ENCODE measurements around the gene SND1. TPM values are rescaled to one million over a fixed set of nuclear protein-coding genes. Genes with fewer than 3 reads are reported as not detected.

Gene SND1
- total and polyA plus RNA-seq, 2 donors (not counting 3 experiments of a cell fraction or from before 2014, with no cell fraction given), result 116 to 249 TPM

DNA sequence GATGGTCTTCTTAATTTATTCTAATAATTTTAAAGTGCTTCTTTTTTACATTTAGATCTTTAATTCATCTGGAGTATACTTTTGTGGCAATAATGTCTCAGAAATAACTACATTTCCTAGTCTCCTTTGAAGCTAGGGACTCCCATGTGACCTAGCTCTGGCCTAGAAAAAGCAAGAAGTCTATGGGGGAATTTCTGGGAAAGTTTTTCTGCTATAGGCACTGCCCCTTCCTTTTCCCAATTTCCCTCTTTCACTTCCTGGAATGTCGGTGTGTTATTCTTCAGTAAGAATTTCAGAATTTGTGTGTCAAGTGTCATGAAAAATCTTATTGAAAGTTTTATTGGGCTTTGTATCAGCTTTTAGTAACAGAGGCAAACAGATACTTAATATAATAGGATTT, 473.8 kb downstream of the SND1 start:
- Histone ChIP-seq H3K9me1 (replicated peaks; ENCODE audit: control insufficient read depth, extremely low read depth, insufficient read depth, low read length) (no peaks in the 10 kb centered on the region), H3K36me3 (ENCODE audit: control insufficient read depth in 2 of 2, extremely low read depth in 1 of 2, insufficient read depth in 2 of 2, low read length in 2 of 2) (no peaks in the 10 kb centered on the region), H3K79me2 (ENCODE audit: control insufficient read depth, insufficient read depth, low read length) (no peaks in the 10 kb centered on the region), H4K20me1 (replicated peaks; ENCODE audit: control insufficient read depth, extremely low read depth, insufficient read depth, low read length) (no peaks in the 10 kb centered on the region), H3K27ac (ENCODE audit: insufficient read depth, low read depth, low read length) (no peak overlapping the region), H2AFZ (ENCODE audit: low read depth, low read length) (no peak overlapping the region), H3K9ac (replicated peaks; ENCODE audit: extremely low read depth, insufficient read depth, low read length) (no peak overlapping the region), H3K27me3 (ENCODE audit: control insufficient read depth in 2 of 2, insufficient read depth in 2 of 2, low read length in 2 of 2) (peaks cover 14 to 17% of the 10 kb centered on the region in 2 experiments), H3K4me3 (replicated peaks in 1 of 3; ENCODE audit: insufficient read depth in 1 of 3, low read depth in 1 of 3, low read length in 3 of 3) (no peak overlapping the region), H3K4me2 (ENCODE audit: insufficient read depth, low read length) (no peak overlapping the region), H3K4me1 (ENCODE audit: control insufficient read depth, extremely low read depth, insufficient read depth, low read length) (peaks cover 1% of the 10 kb centered on the region), H3K9me3 (replicated peaks; ENCODE audit: control insufficient read depth, insufficient read depth, low read length) (no peaks in the 10 kb centered on the region)
- dilution Hi-C loops (cut with MboI; ENCODE audit: extremely low pct_ligation_motif_present, low sequenced_read_pairs), result no loop called here
- ChIA-PET POLR2A (no interaction called here), CTCF (interaction anchor here (1.1 to 1.3 kb wide), 5 partner anchors 10 to 262 kb away, joined by 3 to 4 read pairs (median 4); no protein-coding TSS in a partner anchor)
- TF ChIP-seq, protein P1, sequence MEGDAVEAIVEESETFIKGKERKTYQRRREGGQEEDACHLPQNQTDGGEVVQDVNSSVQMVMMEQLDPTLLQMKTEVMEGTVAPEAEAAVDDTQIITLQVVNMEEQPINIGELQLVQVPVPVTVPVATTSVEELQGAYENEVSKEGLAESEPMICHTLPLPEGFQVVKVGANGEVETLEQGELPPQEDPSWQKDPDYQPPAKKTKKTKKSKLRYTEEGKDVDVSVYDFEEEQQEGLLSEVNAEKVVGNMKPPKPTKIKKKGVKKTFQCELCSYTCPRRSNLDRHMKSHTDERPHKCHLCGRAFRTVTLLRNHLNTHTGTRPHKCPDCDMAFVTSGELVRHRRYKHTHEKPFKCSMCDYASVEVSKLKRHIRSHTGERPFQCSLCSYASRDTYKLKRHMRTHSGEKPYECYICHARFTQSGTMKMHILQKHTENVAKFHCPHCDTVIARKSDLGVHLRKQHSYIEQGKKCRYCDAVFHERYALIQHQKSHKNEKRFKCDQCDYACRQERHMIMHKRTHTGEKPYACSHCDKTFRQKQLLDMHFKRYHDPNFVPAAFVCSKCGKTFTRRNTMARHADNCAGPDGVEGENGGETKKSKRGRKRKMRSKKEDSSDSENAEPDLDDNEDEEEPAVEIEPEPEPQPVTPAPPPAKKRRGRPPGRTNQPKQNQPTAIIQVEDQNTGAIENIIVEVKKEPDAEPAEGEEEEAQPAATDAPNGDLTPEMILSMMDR (IDR thresholded peaks at IDR 0.05; ENCODE audit: extremely low read depth in 1 of 2, insufficient read depth in 1 of 2, low read depth in 1 of 2, low read length in 2 of 2), result no peak
- no peak for TF ChIP-seq POLR2AphosphoS5 (IDR thresholded peaks at IDR 0.05; ENCODE audit: insufficient read depth, low read depth, low read length)
- TF ChIP-seq EZH2 (IDR thresholded peaks at IDR 0.05; ENCODE audit: borderline replicate concordance, low read depth, low read length, severe bottlenecking), result no peak
- no peak for TF ChIP-seq FOS (IDR thresholded peaks at IDR 0.05; ENCODE audit: borderline replicate concordance, insufficient read depth, low read length)
- BruUV-seq (replicated peaks), result no TSS peak
- intact Hi-C loops (cut with micrococcal nuclease), result no loop called here
- DNase-seq (ENCODE audit: low read depth, low spot score) (no peak), FAIRE-seq (no peak)

DNA sequence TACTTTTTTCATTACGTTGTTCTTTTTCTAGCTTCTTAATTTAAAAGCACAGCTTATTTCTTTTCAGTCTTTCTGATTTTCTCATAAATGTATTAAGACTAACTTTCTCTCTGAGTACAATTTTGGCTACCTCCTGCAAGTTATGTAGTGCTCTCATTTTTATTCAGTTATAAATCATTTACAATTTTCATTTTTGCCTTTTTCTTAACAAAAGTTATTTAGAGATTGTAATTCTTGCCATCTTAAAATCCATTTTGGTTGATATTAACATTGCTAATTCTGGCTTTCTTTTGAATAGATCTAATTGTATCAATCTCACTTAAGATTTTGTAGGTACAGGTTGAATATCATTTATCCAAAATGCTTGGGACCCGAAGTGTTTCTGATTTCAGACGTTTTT, 476.4 kb downstream of the SND1 start:
- peaks cover 12 to 17% of the 10 kb centered on the region in 2 experiments for H3K27me3 ChIP-seq (ENCODE audit: control insufficient read depth in 2 of 2, insufficient read depth in 2 of 2, low read length in 2 of 2)
- H3K9me3 ChIP-seq (replicated peaks; ENCODE audit: control insufficient read depth, insufficient read depth, low read length), result no peaks in the 10 kb centered on the region
- FAIRE-seq (no peak), DNase-seq (ENCODE audit: low read depth, low spot score) (no peak)
- peaks cover 22% of the 10 kb centered on the region for H3K4me1 ChIP-seq (ENCODE audit: control insufficient read depth, extremely low read depth, insufficient read depth, low read length)
- H4K20me1 ChIP-seq (replicated peaks; ENCODE audit: control insufficient read depth, extremely low read depth, insufficient read depth, low read length), result no peaks in the 10 kb centered on the region
- ChIA-PET CTCF (interaction anchor here (1.6 kb wide), 2 partner anchors 7 to 81 kb away, joined by 9 read pairs; no protein-coding TSS in a partner anchor), POLR2A (interaction anchor here (0.6 kb wide), 1 partner anchor 9 kb away, joined by 4 read pairs; no protein-coding TSS in a partner anchor)
- no peak overlapping the region for H3K9ac ChIP-seq (replicated peaks; ENCODE audit: extremely low read depth, insufficient read depth, low read length)
- H3K36me3 ChIP-seq (ENCODE audit: control insufficient read depth in 2 of 2, extremely low read depth in 1 of 2, insufficient read depth in 2 of 2, low read length in 2 of 2), result no peaks in the 10 kb centered on the region
- no peak overlapping the region for H3K27ac ChIP-seq (ENCODE audit: insufficient read depth, low read depth, low read length)
- BruUV-seq (replicated peaks), result no TSS peak
- intact Hi-C loops (cut with micrococcal nuclease), result no loop called here
- no peaks in the 10 kb centered on the region for H3K9me1 ChIP-seq (replicated peaks; ENCODE audit: control insufficient read depth, extremely low read depth, insufficient read depth, low read length)
- H3K4me2 ChIP-seq (ENCODE audit: insufficient read depth, low read length), result no peak overlapping the region
- H3K79me2 ChIP-seq (ENCODE audit: control insufficient read depth, insufficient read depth, low read length), result no peaks in the 10 kb centered on the region
- dilution Hi-C loops (cut with MboI; ENCODE audit: extremely low pct_ligation_motif_present, low sequenced_read_pairs), result no loop called here
- H3K4me3 ChIP-seq (replicated peaks in 1 of 3; ENCODE audit: insufficient read depth in 1 of 3, low read depth in 1 of 3, low read length in 3 of 3), result no peak overlapping the region
- no peak overlapping the region for H2AFZ ChIP-seq (ENCODE audit: low read depth, low read length)
- TF ChIP-seq POLR2A (IDR thresholded peaks at IDR 0.05; ENCODE audit: low read depth, low read length) (no peak), JUN (IDR thresholded peaks at IDR 0.05; ENCODE audit: borderline replicate concordance, insufficient read depth, insufficient read length, low read depth) (no peak), EZH2 (IDR thresholded peaks at IDR 0.05; ENCODE audit: borderline replicate concordance, low read depth, low read length, severe bottlenecking) (no peak), FOS (IDR thresholded peaks at IDR 0.05; ENCODE audit: borderline replicate concordance, insufficient read depth, low read length) (no peak), POLR2AphosphoS5 (IDR thresholded peaks at IDR 0.05; ENCODE audit: insufficient read depth, low read depth, low read length) (no peak), MYC (IDR thresholded peaks at IDR 0.05; ENCODE audit: low read depth, low read length) (no peak), GATA2 (IDR thresholded peaks at IDR 0.05; ENCODE audit: insufficient read depth, insufficient read length, low read depth, low read length) (no peak)
- TF ChIP-seq, protein P2, sequence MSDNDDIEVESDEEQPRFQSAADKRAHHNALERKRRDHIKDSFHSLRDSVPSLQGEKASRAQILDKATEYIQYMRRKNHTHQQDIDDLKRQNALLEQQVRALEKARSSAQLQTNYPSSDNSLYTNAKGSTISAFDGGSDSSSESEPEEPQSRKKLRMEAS (IDR thresholded peaks at IDR 0.05; ENCODE audit: insufficient read depth, insufficient read length), result no peak
- TF ChIP-seq, protein P1 (IDR thresholded peaks at IDR 0.05; ENCODE audit: extremely low read depth in 1 of 2, insufficient read depth in 1 of 2, low read depth in 1 of 2, low read length in 2 of 2), result no peak

All from endothelial cell of umbilical vein (primary cell).